Trophoblast cell (in vitro differentiated cells and primary cell): ENCODE measurements around the gene NIN.

Experiments used
- DNase-seq, 2 donors: peaks; one replicate each; pipeline ENCODE4 v3.0.0-alpha.2; 2016
- H2AFZ ChIP-seq: 2 replicates; pipeline ENCODE4 v1.6.1; 2013; ENCODE audit warnings: low read length, moderate library complexity, mild to moderate bottlenecking; ENCODE audit not compliant: insufficient read depth, poor library complexity
- H2AK5ac ChIP-seq: 2 replicates; pipeline ENCODE4 v1.6.1; 2013; ENCODE audit warnings: mild to moderate bottlenecking, low read length
- H2BK120ac ChIP-seq: 2 replicates; pipeline ENCODE4 v1.6.1; 2013; ENCODE audit warnings: low read length, mild to moderate bottlenecking, moderate library complexity; ENCODE audit not compliant: insufficient read depth, poor library complexity
- H2BK12ac ChIP-seq: 2 replicates; pipeline ENCODE4 v1.6.1; 2013; ENCODE audit warnings: mild to moderate bottlenecking, low read length, moderate library complexity
- H2BK5ac ChIP-seq: 2 replicates; pipeline ENCODE4 v1.6.1; 2013; ENCODE audit warnings: low read length, low read depth, moderate library complexity, mild to moderate bottlenecking; ENCODE audit not compliant: poor library complexity
- H3K14ac ChIP-seq: 2 replicates; pipeline ENCODE4 v1.6.1; 2013; ENCODE audit warnings: mild to moderate bottlenecking, low read length
- H3K18ac ChIP-seq: 2 replicates; pipeline ENCODE4 v1.6.1; 2013; ENCODE audit warnings: mild to moderate bottlenecking, low read length
- H3K23ac ChIP-seq: 2 replicates; pipeline ENCODE4 v1.6.1; 2013; ENCODE audit warnings: low read length
- H3K27ac ChIP-seq: 2 replicates; pipeline ENCODE4 v1.5.1; 2013; ENCODE audit warnings: low read depth, mild to moderate bottlenecking, inconsistent platforms, low read length, moderate library complexity
- H3K27me3 ChIP-seq: 2 replicates; pipeline ENCODE4 v1.6.1; 2013; ENCODE audit warnings: inconsistent platforms, mild to moderate bottlenecking, low read length, moderate library complexity; ENCODE audit not compliant: insufficient read depth
- H3K36me3 ChIP-seq, 2 experiments: 1 replicate in 1 of 2; 2 replicates in 1 of 2; pipeline ENCODE4 v1.6.1; 2013; ENCODE audit warnings: low read length in 2 of 2, mild to moderate bottlenecking in 2 of 2, moderate library complexity in 1 of 2; ENCODE audit not compliant: insufficient read depth in 2 of 2, control insufficient read depth in 1 of 2
- H3K4ac ChIP-seq: 2 replicates; pipeline ENCODE4 v1.6.1; 2013; ENCODE audit warnings: low read depth, mild to moderate bottlenecking, low read length, moderate library complexity
- H3K4me1 ChIP-seq, 2 experiments: 1 replicate in 1 of 2; 2 replicates in 1 of 2; pipeline ENCODE4 v1.6.1; 2013; ENCODE audit warnings: low read length in 2 of 2, mild to moderate bottlenecking in 2 of 2, moderate library complexity in 1 of 2; ENCODE audit not compliant: insufficient read depth in 2 of 2, control insufficient read depth in 1 of 2
- H3K4me2 ChIP-seq: 2 replicates; pipeline ENCODE4 v1.6.1; 2013; ENCODE audit warnings: inconsistent platforms, mild to moderate bottlenecking, low read length, moderate library complexity
- H3K4me3 ChIP-seq: 2 replicates; pipeline ENCODE4 v1.5.1; 2013; ENCODE audit warnings: mild to moderate bottlenecking, low read depth, low read length, inconsistent platforms
- H3K79me1 ChIP-seq: one replicate; pipeline ENCODE4 v1.6.1; 2013; ENCODE audit warnings: low read length
- H3K79me2 ChIP-seq: 2 replicates; pipeline ENCODE4 v1.6.1; 2013; ENCODE audit warnings: low read length, mild to moderate bottlenecking; ENCODE audit not compliant: control insufficient read depth, insufficient read depth, poor library complexity
- H3K9ac ChIP-seq: 2 replicates; pipeline ENCODE4 v1.6.1; 2013; ENCODE audit warnings: mild to moderate bottlenecking, low read length
- H3K9me3 ChIP-seq: 2 replicates; pipeline ENCODE4 v1.6.1; 2013; ENCODE audit warnings: low read depth, mild to moderate bottlenecking, control low read depth, inconsistent platforms, low read length; ENCODE audit not compliant: insufficient read depth
- H4K12ac ChIP-seq: 2 replicates; pipeline ENCODE4 v1.6.1; 2013; ENCODE audit warnings: low read depth, mild to moderate bottlenecking, low read length, moderate library complexity
- H4K8ac ChIP-seq: 2 replicates; pipeline ENCODE4 v1.6.1; 2013; ENCODE audit warnings: low read depth, mild to moderate bottlenecking, low read length, moderate library complexity
- H4K91ac ChIP-seq: one replicate; pipeline ENCODE4 v1.6.1; 2013; ENCODE audit warnings: low read depth, mild to moderate bottlenecking, low read length, moderate library complexity
- WGBS: extraction: QIAGEN DNeasy Blood & Tissue Kit; methylation state at CpG from one replicate; pipeline ENCODE4 v1.1.7; 2013; ENCODE audit warnings: missing lambda C conversion rate; ENCODE audit not compliant: insufficient read length, insufficient coverage; ENCODE audit errors: extremely low coverage; 5-methylcytosine and 5-hydroxymethylcytosine counted together

NIN gene

DNA sequence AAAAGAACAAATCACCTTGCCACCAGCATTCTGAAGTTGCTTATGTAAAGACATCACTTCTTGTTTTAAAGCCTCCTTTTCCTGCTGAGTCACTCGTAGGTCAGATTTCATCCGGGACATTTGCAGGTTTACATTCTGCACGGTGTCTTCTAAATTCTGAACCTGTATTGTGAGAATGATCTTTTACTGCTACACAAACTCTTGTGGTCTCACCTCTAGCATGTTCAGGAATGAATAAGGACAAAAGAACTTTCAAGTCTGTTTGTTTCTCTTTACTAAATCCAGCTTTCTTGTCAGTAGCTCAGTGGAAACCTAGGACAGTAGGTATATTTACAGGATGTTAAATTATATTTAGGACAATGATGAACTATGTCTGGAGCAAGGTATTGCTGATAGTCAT is 89.4 kb downstream of the NIN start:
- Histone ChIP-seq H4K91ac (no peak overlapping the region), H3K79me2 (no peaks in the 10 kb centered on the region), H3K27ac (no peak overlapping the region), H4K12ac (no peak overlapping the region), H4K8ac (no peak overlapping the region), H3K14ac (no peak overlapping the region), H3K9ac (no peak overlapping the region), H3K18ac (no peak overlapping the region), H3K4me1 (no peaks in the 10 kb centered on the region), H2AFZ (no peak overlapping the region), H3K4me2 (no peak overlapping the region), H2BK120ac (no peak overlapping the region), H3K4ac (no peak overlapping the region), H3K79me1 (peaks cover 2% of the 10 kb centered on the region), H3K23ac (no peak overlapping the region), H3K27me3 (no peaks in the 10 kb centered on the region), H2BK12ac (no peak overlapping the region), H3K36me3 (peaks cover 3% of the 10 kb centered on the region in 2 experiments), H2BK5ac (no peak overlapping the region), H2AK5ac (no peak overlapping the region), H3K4me3 (no peak overlapping the region), H3K9me3 (no peaks in the 10 kb centered on the region)
- DNase-seq, result no peak
- no CpG with 5 or more reads among the region's 3 CpGs for WGBS

DNA sequence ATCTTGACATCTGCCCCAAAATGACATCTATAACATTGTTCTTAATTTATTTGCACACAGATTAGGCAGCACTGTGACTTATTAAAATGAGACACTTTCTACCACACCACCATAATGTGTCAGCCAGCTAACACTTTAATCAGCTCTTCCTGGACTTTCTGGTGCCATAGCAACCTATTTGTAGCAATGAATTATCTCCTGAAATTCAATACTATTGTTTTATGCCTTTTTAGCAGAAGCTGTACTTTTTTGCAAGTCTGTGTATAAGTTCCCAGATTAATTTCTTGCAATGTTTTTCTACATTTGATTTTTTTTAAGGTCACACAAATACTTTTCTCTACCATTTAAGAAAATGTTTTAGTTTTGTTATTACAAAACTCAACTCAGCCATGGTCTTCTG is 90.1 kb downstream of the NIN start:
- no peak overlapping the region for H2AK5ac ChIP-seq
- no peak for DNase-seq
- no peak overlapping the region for H3K23ac ChIP-seq
- no peak overlapping the region for H2BK120ac ChIP-seq
- no peak overlapping the region for H3K14ac ChIP-seq
- H3K27me3 ChIP-seq, result no peaks in the 10 kb centered on the region
- H3K79me2 ChIP-seq, result no peaks in the 10 kb centered on the region
- no peak overlapping the region for H3K18ac ChIP-seq
- H4K12ac ChIP-seq, result no peak overlapping the region
- H3K4me1 ChIP-seq, result no peaks in the 10 kb centered on the region
- no peak overlapping the region for H4K8ac ChIP-seq
- peaks cover 2% of the 10 kb centered on the region for H3K79me1 ChIP-seq
- H3K4me2 ChIP-seq, result no peak overlapping the region
- H2AFZ ChIP-seq, result no peak overlapping the region
- no peak overlapping the region for H3K27ac ChIP-seq
- no peak overlapping the region for H2BK5ac ChIP-seq
- no peak overlapping the region for H4K91ac ChIP-seq
- no peak overlapping the region for H3K4me3 ChIP-seq
- H3K36me3 ChIP-seq, result peaks cover 3% of the 10 kb centered on the region in 2 experiments
- no peak overlapping the region for H3K9ac ChIP-seq
- H2BK12ac ChIP-seq, result no peak overlapping the region
- no peaks in the 10 kb centered on the region for H3K9me3 ChIP-seq
- H3K4ac ChIP-seq, result no peak overlapping the region

DNA sequence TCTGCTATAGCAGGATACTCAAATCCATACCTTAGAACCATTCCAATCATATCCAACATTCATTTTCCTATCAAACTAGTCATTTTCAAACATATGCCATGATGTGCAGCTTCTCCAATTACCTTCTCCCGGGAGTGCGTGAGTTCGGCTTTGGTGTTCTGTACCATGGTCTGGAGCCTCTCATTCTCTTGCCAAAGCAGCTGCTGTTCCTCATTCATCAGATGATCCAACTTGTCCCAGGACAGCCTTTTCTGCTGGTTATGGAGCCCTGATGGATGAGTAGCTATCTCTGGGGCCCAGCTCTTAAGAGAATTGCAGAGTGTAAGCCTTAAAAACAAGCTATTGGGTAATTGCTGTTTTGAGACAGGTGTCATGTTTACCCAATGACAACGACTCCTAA is 91.8 kb downstream of the NIN start:
- peaks cover 2% of the 10 kb centered on the region for H3K79me1 ChIP-seq
- WGBS, result no CpG with 5 or more reads among the region's 4 CpGs
- no peaks in the 10 kb centered on the region for H3K79me2 ChIP-seq
- no peak overlapping the region for H3K18ac ChIP-seq
- H3K9ac ChIP-seq, result no peak overlapping the region
- H3K23ac ChIP-seq, result no peak overlapping the region
- no peak for DNase-seq
- H3K4ac ChIP-seq, result no peak overlapping the region
- H4K91ac ChIP-seq, result no peak overlapping the region
- H3K9me3 ChIP-seq, result no peaks in the 10 kb centered on the region
- no peak overlapping the region for H2BK5ac ChIP-seq
- H2AFZ ChIP-seq, result no peak overlapping the region
- no peak overlapping the region for H2BK120ac ChIP-seq
- H3K4me1 ChIP-seq, result no peaks in the 10 kb centered on the region
- H3K14ac ChIP-seq, result no peak overlapping the region
- no peak overlapping the region for H2AK5ac ChIP-seq
- H4K12ac ChIP-seq, result no peak overlapping the region
- H3K36me3 ChIP-seq, result peaks cover 3 to 5% of the 10 kb centered on the region in 2 experiments
- no peak overlapping the region for H3K4me2 ChIP-seq
- H3K27me3 ChIP-seq, result no peaks in the 10 kb centered on the region
- no peak overlapping the region for H4K8ac ChIP-seq
- no peak overlapping the region for H3K27ac ChIP-seq
- no peak overlapping the region for H2BK12ac ChIP-seq
- H3K4me3 ChIP-seq, result no peak overlapping the region

DNA sequence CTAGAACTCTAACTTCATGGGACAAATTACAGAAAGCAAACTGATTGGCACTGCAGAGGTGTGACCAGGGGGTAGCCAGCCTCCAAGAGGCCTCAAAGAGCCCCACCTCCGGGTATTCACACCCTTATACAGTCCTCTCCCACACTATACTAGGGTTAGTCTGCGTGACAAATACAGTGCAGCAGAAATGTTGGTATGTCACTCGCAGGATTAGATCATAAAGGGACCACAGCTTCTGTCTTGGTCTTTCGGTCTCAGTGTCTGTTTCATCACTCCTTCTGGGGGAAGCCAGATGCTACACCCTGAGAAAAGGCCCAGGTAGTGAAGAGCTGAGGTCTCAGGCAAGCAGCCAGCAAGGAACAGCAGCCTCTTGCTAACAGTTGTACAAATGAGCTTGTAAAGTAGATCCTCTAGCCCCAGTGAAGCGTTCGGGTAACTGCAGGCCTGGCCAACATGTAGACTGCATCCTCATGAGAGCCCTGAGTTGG is 94.0 kb downstream of the NIN start:
- Histone ChIP-seq H4K12ac (no peak overlapping the region), H2BK12ac (no peak overlapping the region), H2BK120ac (no peak overlapping the region), H2AK5ac (no peak overlapping the region), H2AFZ (no peak overlapping the region), H4K91ac (no peak overlapping the region), H3K9ac (no peak overlapping the region), H2BK5ac (no peak overlapping the region), H3K14ac (no peak overlapping the region), H4K8ac (no peak overlapping the region), H3K23ac (no peak overlapping the region), H3K27me3 (no peaks in the 10 kb centered on the region), H3K36me3 (peaks cover 3 to 5% of the 10 kb centered on the region in 2 experiments), H3K4me2 (no peak overlapping the region), H3K18ac (no peak overlapping the region), H3K4me3 (no peak overlapping the region), H3K9me3 (no peaks in the 10 kb centered on the region), H3K4me1 (no peaks in the 10 kb centered on the region), H3K4ac (no peak overlapping the region), H3K79me2 (no peaks in the 10 kb centered on the region), H3K27ac (no peak overlapping the region), H3K79me1 (peaks cover under 1% of the 10 kb centered on the region)
- no CpG with 5 or more reads among the region's 6 CpGs for WGBS
- no peak for DNase-seq
